Stomach (tissue), 9 donors: ENCODE results near the gene MAPKAPK3. TPM values are rescaled to one million over a fixed set of nuclear protein-coding genes. Genes with fewer than 3 reads are reported as not detected.

ENCODE experiments used
- DNase-seq, 2 donors: peaks; one replicate each; pipeline versions ENCODE4 v3.0.0 to v3.0.0-alpha.2; 2013 to 2019
- H3K27ac ChIP-seq, 5 donors: fragments of 200-600 bp in 4 of 5; sonication (generic) in 4 of 5; one replicate each; pipeline ENCODE4 v1.5.1; 2013 to 2019; ENCODE audit warnings: mild to moderate bottlenecking in 1 of 5, moderate library complexity in 1 of 5
- H3K27me3 ChIP-seq, 3 donors: fragments of 200-600 bp; sonication (generic); one replicate each; pipeline ENCODE4 v1.5.1; 2017 to 2019; ENCODE audit warnings: mixed run types in 1 of 3
- H3K36me3 ChIP-seq, 4 donors: fragments of 200-600 bp; sonication (generic); 1 replicate in 3 of 4; 2 replicates in 1 of 4; pipeline ENCODE4 v1.5.1; 2016 to 2019
- H3K4me1 ChIP-seq, 4 donors: fragments of 200-600 bp; sonication (generic); one replicate each; pipeline ENCODE4 v1.5.1; 2016 to 2019
- H3K4me3 ChIP-seq, 4 donors: fragments of 200-600 bp; sonication (generic) in 3 of 4; one replicate each; pipeline ENCODE4 v1.5.1; 2016 to 2019; ENCODE audit warnings: mild to moderate bottlenecking in 1 of 4
- H3K9me3 ChIP-seq, 4 donors: fragments of 200-600 bp; sonication (generic); one replicate each; pipeline ENCODE4 v1.5.1; 2016 to 2019
- EP300 ChIP-seq: sonication (generic); formaldehyde crosslinking; IDR thresholded peaks from one replicate; pipeline ENCODE4 v1.6.1; 2017; ENCODE audit warnings: antibody characterized with exemption
- POLR2A ChIP-seq, 4 donors: fragments of 450-650 bp; IDR thresholded peaks; one replicate each; pipeline ENCODE4 v1.6.1; 2016; ENCODE audit warnings: antibody characterized with exemption in 4 of 4, control low read depth in 2 of 4, mild to moderate bottlenecking in 1 of 4, moderate library complexity in 1 of 4
- POLR2AphosphoS5 ChIP-seq, 3 donors: sonication (generic); formaldehyde crosslinking; IDR thresholded peaks; one replicate each; pipeline ENCODE4 v1.6.1; 2016; ENCODE audit warnings: antibody characterized with exemption in 3 of 3
- WGBS, 5 donors: extraction: QIAGEN DNeasy Blood & Tissue Kit in 3 of 5; methylation state at CpG; one replicate each; pipeline versions ENCODE4 v1.1.5 to v1.1.7; 2013 to 2018; 5-methylcytosine and 5-hydroxymethylcytosine counted together
- intact Hi-C: fragments of 100-400 bp; cut with DNase I; formaldehyde crosslinking; loops from one replicate; pipeline ENCODE4 v1.15.1; 2023; ENCODE audit warnings: low total_unique reads
- polyA plus RNA-seq, 3 donors: library from polyadenylated mRNA; stranded (reverse); fragments of 200-250 nt; gene quantifications; one replicate each; pipeline ENCODE4 v1.2.3, GENCODE V29; 2013
- total RNA-seq, 5 donors: library from RNA; depleted of rRNA; stranded (reverse); fragments of >200 nt; gene quantifications; one replicate each; pipeline versions ENCODE4 v1.1.0 to v1.2.3, GENCODE V29; 2014 to 2016
- TF ChIP-seq, protein P1 (sequence below), 7 experiments: fragments of 450-650 bp in 4 of 7; fragments of 200-600 bp in 3 of 7; sonication (generic) in 3 of 7; IDR thresholded peaks; one replicate each; pipeline ENCODE4 v1.5.1; 2016 to 2019; ENCODE audit warnings: antibody characterized with exemption in 7 of 7, control low read depth in 2 of 7, mild to moderate bottlenecking in 1 of 7
- donor health status: healthy with polysubstance abuse.
- donor health status: Bipolar disorder and iron deficiency.
- donor health status: healthy.

The MAPKAPK3 gene
- total and polyA plus RNA-seq, 8 donors: 10.3 to 50.0 (median 29.4) TPM

DNA sequence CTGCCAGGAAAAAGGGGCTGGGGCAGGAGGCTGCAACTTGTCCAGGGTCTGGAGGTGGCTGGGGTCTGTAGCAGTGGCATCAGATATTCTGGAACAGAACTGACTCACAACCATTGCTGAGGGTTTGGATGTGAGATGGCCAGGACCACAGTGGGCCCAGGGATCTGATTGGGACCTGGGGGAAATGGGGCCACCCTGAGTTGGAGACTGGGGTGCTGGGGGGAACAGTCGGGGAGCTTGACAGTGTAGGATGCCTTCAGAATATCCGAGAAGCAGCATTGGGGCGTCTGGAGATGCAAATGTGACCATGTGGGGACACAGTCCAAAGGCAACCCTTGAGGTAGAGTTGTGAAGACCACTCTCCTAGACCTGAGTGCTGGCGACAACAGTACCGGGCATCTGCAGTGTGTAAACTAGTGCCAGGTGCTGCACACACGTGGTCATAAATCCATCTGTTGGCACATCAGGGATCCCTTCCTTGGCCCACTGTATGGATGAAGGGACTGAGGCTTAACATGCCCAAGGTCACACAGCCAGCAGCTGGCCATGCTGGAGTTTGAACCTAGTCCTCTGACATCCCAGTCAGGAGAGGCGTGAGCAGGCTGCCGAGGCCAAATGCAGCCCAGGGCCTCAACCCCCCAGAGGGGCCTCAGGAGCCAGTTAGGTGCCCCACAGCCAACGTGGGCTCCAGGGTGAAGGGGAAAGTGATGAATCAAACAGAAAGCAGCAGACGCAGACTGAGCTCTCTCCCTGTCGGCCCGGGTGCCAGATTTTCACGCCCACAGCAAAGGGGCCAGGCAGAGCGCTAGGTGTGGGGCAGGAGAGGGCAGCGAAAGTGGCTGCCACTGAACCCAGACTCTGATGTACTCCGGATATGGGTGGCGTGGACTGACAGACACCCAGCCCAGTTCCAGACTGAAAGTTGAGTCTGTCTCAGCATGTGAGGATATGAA, 28.9 kb upstream of the MAPKAPK3 start:
- Histone ChIP-seq H3K27me3 (no peaks in the 10 kb centered on the region), H3K9me3 (no peaks in the 10 kb centered on the region), H3K27ac (no peak overlapping the region), H3K4me1 (peaks cover 5 to 50% (median 28%) of the 10 kb centered on the region in 4 donors), H3K4me3 (no peak overlapping the region), H3K36me3 (peaks cover 0 to 20% (median 13%) of the 10 kb centered on the region in 4 donors)
- WGBS, 5 donors: 38 to 51% (median 43%) methylated on average over 16 to 17 of the region's 17 CpGs
- TF ChIP-seq POLR2A (IDR thresholded peaks at IDR 0.05): no peak
- TF ChIP-seq POLR2AphosphoS5 (IDR thresholded peaks at IDR 0.05): no peak
- TF ChIP-seq, protein P1, sequence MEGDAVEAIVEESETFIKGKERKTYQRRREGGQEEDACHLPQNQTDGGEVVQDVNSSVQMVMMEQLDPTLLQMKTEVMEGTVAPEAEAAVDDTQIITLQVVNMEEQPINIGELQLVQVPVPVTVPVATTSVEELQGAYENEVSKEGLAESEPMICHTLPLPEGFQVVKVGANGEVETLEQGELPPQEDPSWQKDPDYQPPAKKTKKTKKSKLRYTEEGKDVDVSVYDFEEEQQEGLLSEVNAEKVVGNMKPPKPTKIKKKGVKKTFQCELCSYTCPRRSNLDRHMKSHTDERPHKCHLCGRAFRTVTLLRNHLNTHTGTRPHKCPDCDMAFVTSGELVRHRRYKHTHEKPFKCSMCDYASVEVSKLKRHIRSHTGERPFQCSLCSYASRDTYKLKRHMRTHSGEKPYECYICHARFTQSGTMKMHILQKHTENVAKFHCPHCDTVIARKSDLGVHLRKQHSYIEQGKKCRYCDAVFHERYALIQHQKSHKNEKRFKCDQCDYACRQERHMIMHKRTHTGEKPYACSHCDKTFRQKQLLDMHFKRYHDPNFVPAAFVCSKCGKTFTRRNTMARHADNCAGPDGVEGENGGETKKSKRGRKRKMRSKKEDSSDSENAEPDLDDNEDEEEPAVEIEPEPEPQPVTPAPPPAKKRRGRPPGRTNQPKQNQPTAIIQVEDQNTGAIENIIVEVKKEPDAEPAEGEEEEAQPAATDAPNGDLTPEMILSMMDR (IDR thresholded peaks at IDR 0.05): no peak
- TF ChIP-seq EP300: no peak
- no peak for DNase-seq
- intact Hi-C loops: no loop called here

DNA sequence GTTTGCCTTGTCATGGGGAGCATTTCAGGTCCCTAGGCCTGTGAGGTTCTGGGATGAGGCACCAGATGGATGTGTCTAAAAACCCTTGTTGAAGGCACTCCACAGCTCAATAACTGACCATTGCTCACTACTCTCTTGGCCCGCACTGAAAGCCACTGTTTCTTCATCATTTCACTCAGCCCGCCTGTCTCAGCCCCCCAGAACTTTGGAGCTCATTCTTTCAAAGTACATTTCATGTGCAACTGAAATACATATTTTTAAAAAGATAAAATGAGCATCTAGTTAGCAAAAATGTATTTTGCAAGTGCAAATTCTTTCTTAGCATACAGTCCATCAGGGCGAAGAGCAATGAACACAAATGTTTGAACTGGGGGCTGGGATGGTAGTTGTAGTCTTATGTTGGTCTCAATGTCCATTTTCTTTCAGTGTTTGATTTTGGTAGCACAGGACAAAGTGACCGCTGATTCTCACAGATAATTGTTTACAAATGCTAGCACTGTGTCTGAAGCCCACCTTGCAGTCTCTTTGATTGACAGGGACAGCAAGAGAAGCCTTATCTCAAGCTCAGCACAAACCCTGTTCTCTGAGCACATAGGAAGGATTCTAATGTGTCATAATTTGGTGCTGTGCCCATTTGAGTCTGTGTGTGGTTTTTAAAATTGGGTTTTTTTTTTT, 28.1 kb upstream of the MAPKAPK3 start:
- 63 to 77% (median 73%) methylated on average over 4 of the region's 4 CpGs for WGBS, 5 donors
- DNase-seq: no peak
- H3K9me3 ChIP-seq: no peaks in the 10 kb centered on the region
- no peak overlapping the region for H3K4me3 ChIP-seq
- intact Hi-C loops: no loop called here
- H3K27me3 ChIP-seq: no peaks in the 10 kb centered on the region
- no peak for TF ChIP-seq POLR2A (IDR thresholded peaks at IDR 0.05)
- TF ChIP-seq, protein P1 (IDR thresholded peaks at IDR 0.05): no peak
- TF ChIP-seq POLR2AphosphoS5 (IDR thresholded peaks at IDR 0.05): no peak
- TF ChIP-seq EP300: no peak
- no peak overlapping the region for H3K27ac ChIP-seq
- peaks cover 5 to 50% (median 29%) of the 10 kb centered on the region in 4 donors for H3K4me1 ChIP-seq
- H3K36me3 ChIP-seq: peaks cover 0 to 12% (median 8%) of the 10 kb centered on the region in 4 donors

DNA sequence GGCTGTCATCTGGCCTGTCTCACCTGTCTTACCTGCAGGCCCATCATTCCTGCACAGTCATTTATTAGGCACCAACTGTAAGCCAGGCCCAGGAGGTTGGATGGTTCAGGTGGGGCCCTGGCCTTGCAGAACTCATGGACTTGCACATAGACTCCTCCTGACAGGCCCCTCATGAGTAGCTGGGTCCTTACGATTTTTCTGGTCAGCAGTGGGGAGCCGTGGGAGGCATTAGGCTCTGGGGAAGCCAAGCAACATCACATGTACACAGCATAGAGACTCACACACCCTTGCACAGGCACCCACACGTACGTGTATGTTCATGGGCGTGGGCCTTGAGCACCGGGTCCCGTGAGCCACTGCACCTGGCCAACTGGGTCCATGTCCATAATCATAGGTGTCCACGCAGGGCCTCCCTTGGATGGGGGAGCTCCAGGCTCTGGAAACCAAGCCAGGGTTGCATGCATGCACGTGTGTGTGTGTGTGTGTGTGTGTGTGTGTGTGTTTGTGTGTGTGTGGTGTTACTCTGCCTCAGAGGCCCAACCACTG, 25.7 kb upstream of the MAPKAPK3 start:
- no peaks in the 10 kb centered on the region for H3K27me3 ChIP-seq
- H3K27ac ChIP-seq: peak overlapping the region in 3 of 5 donors; percentile 69 to 90 (median 87)
- TF ChIP-seq POLR2AphosphoS5 (IDR thresholded peaks at IDR 0.05) (no peak), EP300 (no peak), POLR2A (IDR thresholded peaks at IDR 0.05) (no peak)
- TF ChIP-seq, protein P1 (IDR thresholded peaks at IDR 0.05): no peak
- no peak for DNase-seq
- no peaks in the 10 kb centered on the region for H3K9me3 ChIP-seq
- peaks cover 5 to 55% (median 29%) of the 10 kb centered on the region in 4 donors for H3K4me1 ChIP-seq
- WGBS, 5 donors: 48 to 61% (median 53%) methylated on average over 5 to 9 of the region's 9 CpGs
- no peaks in the 10 kb centered on the region for H3K36me3 ChIP-seq
- intact Hi-C loops: no loop called here
- H3K4me3 ChIP-seq: no peak overlapping the region

GRCh38 chr3:50592568-50592967, 24.4 kb upstream of the MAPKAPK3 start:
- H3K9me3 ChIP-seq: no peaks in the 10 kb centered on the region
- 17 to 28% (median 20%) methylated on average over 3 to 5 of the region's 5 CpGs for WGBS, 5 donors
- peaks cover 5 to 55% (median 29%) of the 10 kb centered on the region in 4 donors for H3K4me1 ChIP-seq
- H3K36me3 ChIP-seq: no peaks in the 10 kb centered on the region
- intact Hi-C loops: no loop called here
- H3K4me3 ChIP-seq: no peak overlapping the region
- DNase-seq: peak in 1 of 2 donors; percentile 41
- H3K27me3 ChIP-seq: no peaks in the 10 kb centered on the region
- TF ChIP-seq POLR2AphosphoS5 (IDR thresholded peaks at IDR 0.05) (no peak), EP300 (no peak), POLR2A (IDR thresholded peaks at IDR 0.05) (no peak)
- TF ChIP-seq, protein P1 (IDR thresholded peaks at IDR 0.05): no peak
- peak overlapping the region in 3 of 5 donors; percentile 9 to 33 (median 11) for H3K27ac ChIP-seq
